Neural progenitor cell (in vitro differentiated cells): Measurements from ENCODE around the gene DEFB129. TPM values are rescaled to one million over a fixed set of nuclear protein-coding genes. Genes with fewer than 3 reads are reported as not detected.

Experiments used
- DNase-seq: peaks from one replicate; pipeline ENCODE4 v3.0.0-alpha.2; 2016; ENCODE audit warnings: low spot score
- H2AFZ ChIP-seq: fragments of 200-600 bp; sonication (generic); replicated peaks from 2 replicates; pipeline ENCODE4 v1.6.1; 2016; ENCODE audit warnings: antibody characterized with exemption
- H3F3A ChIP-seq: fragments of 200-600 bp; sonication (generic); 2 replicates; pipeline ENCODE4 v1.6.1; 2016; ENCODE audit warnings: antibody characterized with exemption, low read depth
- H3K27ac ChIP-seq: fragments of 200-600 bp; sonication (generic); 2 replicates; pipeline ENCODE4 v1.5.1; 2016; ENCODE audit warnings: mild to moderate bottlenecking
- H3K27me3 ChIP-seq: fragments of 200-600 bp; sonication (generic); 2 replicates; pipeline ENCODE4 v1.6.1; 2016; ENCODE audit warnings: mild to moderate bottlenecking, moderate library complexity
- H3K36me3 ChIP-seq: fragments of 200-600 bp; sonication (generic); 2 replicates; pipeline ENCODE4 v1.5.1; 2016
- H3K4me1 ChIP-seq: fragments of 200-600 bp; sonication (generic); 2 replicates; pipeline ENCODE4 v1.6.1; 2016; ENCODE audit warnings: mixed run types
- H3K4me2 ChIP-seq: fragments of 200-600 bp; sonication (generic); 2 replicates; pipeline ENCODE4 v1.6.1; 2016
- H3K4me3 ChIP-seq: fragments of 200-600 bp; sonication (generic); 2 replicates; pipeline ENCODE4 v1.5.1; 2016
- H3K79me2 ChIP-seq: fragments of 200-600 bp; sonication (generic); 2 replicates; pipeline ENCODE4 v1.6.1; 2016; ENCODE audit warnings: low read depth
- H3K9ac ChIP-seq: fragments of 200-600 bp; sonication (generic); 2 replicates; pipeline ENCODE4 v1.6.1; 2016
- H3K9me3 ChIP-seq: fragments of 200-600 bp; sonication (generic); 2 replicates; pipeline ENCODE4 v1.5.1; 2016; ENCODE audit warnings: low read depth
- H4K20me1 ChIP-seq: fragments of 200-600 bp; sonication (generic); 2 replicates; pipeline ENCODE4 v1.6.1; 2016; ENCODE audit warnings: low read depth
- H3K27ac Mint-ChIP-seq: 3 replicates; pipeline ENCODE4 v1.8.0; 2021; ENCODE audit warnings: mixed read lengths
- H3K27me3 Mint-ChIP-seq: 2 replicates; pipeline ENCODE4 v1.8.0; 2022; ENCODE audit warnings: low read depth, mild to moderate bottlenecking, inconsistent platforms, moderate library complexity, mixed read lengths; ENCODE audit not compliant: insufficient read depth
- H3K36me3 Mint-ChIP-seq: 3 replicates; pipeline ENCODE4 v1.8.0; 2021; ENCODE audit warnings: mixed read lengths
- H3K4me1 Mint-ChIP-seq: 3 replicates; pipeline ENCODE4 v1.8.0; 2021; ENCODE audit warnings: mixed read lengths
- H3K4me3 Mint-ChIP-seq: 3 replicates; pipeline ENCODE4 v1.8.0; 2021; ENCODE audit warnings: mild to moderate bottlenecking, moderate library complexity, mixed read lengths
- H3K9me3 Mint-ChIP-seq: 3 replicates; pipeline ENCODE4 v1.8.0; 2020; ENCODE audit warnings: mixed read lengths
- CTCF ChIP-seq: fragments of 200-600 bp; sonication (generic); IDR thresholded peaks from 2 replicates; pipeline ENCODE4 v1.5.1; 2017; ENCODE audit warnings: antibody characterized with exemption, mild to moderate bottlenecking
- EZH2 ChIP-seq: fragments of 200-600 bp; sonication (generic); IDR thresholded peaks from 2 replicates; pipeline ENCODE4 v1.6.1; 2017; ENCODE audit warnings: antibody characterized with exemption, mild to moderate bottlenecking, moderate library complexity
- EZH2phosphoT487 ChIP-seq: fragments of 200-600 bp; sonication (generic); IDR thresholded peaks from 2 replicates; pipeline ENCODE4 v1.6.1; 2017; ENCODE audit warnings: antibody characterized with exemption
- total RNA-seq: library from RNA; depleted of rRNA; stranded (reverse); fragments of >200 nt; gene quantifications from 2 replicates; pipeline ENCODE4 v1.2.3, GENCODE V29; 2015; ENCODE audit warnings: low replicate concordance

The DEFB129 gene
- total RNA-seq, 1 donor from 2014 or later, result not detected

- Mint-ChIP-seq H3K27ac (no peak overlapping the region), H3K36me3 (no peaks in the 10 kb centered on the region), H3K4me3 (no peak overlapping the region), H3K27me3 (peaks cover 2% of the 10 kb centered on the region), H3K4me1 (no peaks in the 10 kb centered on the region), H3K9me3 (no peaks in the 10 kb centered on the region)
- Histone ChIP-seq H3K4me3 (no peak overlapping the region), H2AFZ (no peak overlapping the region), H3K36me3 (no peaks in the 10 kb centered on the region), H3K4me1 (peaks cover 3% of the 10 kb centered on the region), H3K79me2 (no peaks in the 10 kb centered on the region), H3K27me3 (peaks cover 60% of the 10 kb centered on the region), H3K9ac (no peak overlapping the region), H3K9me3 (no peaks in the 10 kb centered on the region), H3F3A (no peaks in the 10 kb centered on the region), H4K20me1 (no peaks in the 10 kb centered on the region), H3K27ac (no peak overlapping the region), H3K4me2 (no peak overlapping the region)
- DNase-seq, result peak; percentile 25
- TF ChIP-seq CTCF, result peak; percentile 21
- TF ChIP-seq EZH2phosphoT487, result no peak
- TF ChIP-seq EZH2, result no peak
These were observed 8.8 kb downstream of the DEFB129 start for GRCh38 chr20:235891-236290.

- H3K36me3 ChIP-seq, result no peaks in the 10 kb centered on the region
- peak overlapping the region; percentile 2 for H3K27ac Mint-ChIP-seq
- no peaks in the 10 kb centered on the region for H3K4me1 Mint-ChIP-seq
- H3K9ac ChIP-seq, result no peak overlapping the region
- no peak overlapping the region for H2AFZ ChIP-seq
- no peaks in the 10 kb centered on the region for H3K9me3 Mint-ChIP-seq
- no peak overlapping the region for H3K27ac ChIP-seq
- peaks cover 67% of the 10 kb centered on the region for H3K27me3 ChIP-seq
- no peak overlapping the region for H3K4me3 ChIP-seq
- TF ChIP-seq EZH2phosphoT487 (no peak), CTCF (no peak), EZH2 (no peak)
- DNase-seq, result no peak
- no peaks in the 10 kb centered on the region for H3F3A ChIP-seq
- H3K9me3 ChIP-seq, result no peaks in the 10 kb centered on the region
- peaks cover 2% of the 10 kb centered on the region for H3K27me3 Mint-ChIP-seq
- no peak overlapping the region for H3K4me3 Mint-ChIP-seq
- H4K20me1 ChIP-seq, result no peaks in the 10 kb centered on the region
- peaks cover 3% of the 10 kb centered on the region for H3K4me1 ChIP-seq
- no peaks in the 10 kb centered on the region for H3K36me3 Mint-ChIP-seq
- H3K4me2 ChIP-seq, result no peak overlapping the region
- no peaks in the 10 kb centered on the region for H3K79me2 ChIP-seq
These were observed 10.4 kb downstream of the DEFB129 start for GRCh38 chr20:237489-237888.

- Histone ChIP-seq H3K4me2 (no peak overlapping the region), H3K4me3 (no peak overlapping the region), H4K20me1 (no peaks in the 10 kb centered on the region), H2AFZ (no peak overlapping the region), H3F3A (no peaks in the 10 kb centered on the region), H3K9ac (no peak overlapping the region), H3K79me2 (no peaks in the 10 kb centered on the region), H3K27me3 (peaks cover 67% of the 10 kb centered on the region), H3K4me1 (peaks cover 3% of the 10 kb centered on the region), H3K9me3 (no peaks in the 10 kb centered on the region), H3K36me3 (no peaks in the 10 kb centered on the region), H3K27ac (no peak overlapping the region)
- peaks cover 2% of the 10 kb centered on the region for H3K27me3 Mint-ChIP-seq
- H3K36me3 Mint-ChIP-seq, result no peaks in the 10 kb centered on the region
- no peak overlapping the region for H3K4me3 Mint-ChIP-seq
- no peak for TF ChIP-seq EZH2
- no peak overlapping the region for H3K27ac Mint-ChIP-seq
- no peaks in the 10 kb centered on the region for H3K9me3 Mint-ChIP-seq
- no peak for DNase-seq
- H3K4me1 Mint-ChIP-seq, result no peaks in the 10 kb centered on the region
These were observed 10.9 kb downstream of the DEFB129 start for GRCh38 chr20:237929-238328.

- no peak overlapping the region for H2AFZ ChIP-seq
- H3K9ac ChIP-seq, result no peak overlapping the region
- H3K36me3 ChIP-seq, result no peaks in the 10 kb centered on the region
- peaks cover 90% of the 10 kb centered on the region for H3K27me3 ChIP-seq
- TF ChIP-seq EZH2 (no peak), EZH2phosphoT487 (no peak), CTCF (no peak)
- H3K27ac ChIP-seq, result no peak overlapping the region
- H3K4me1 ChIP-seq, result no peaks in the 10 kb centered on the region
- Mint-ChIP-seq H3K9me3 (peaks cover 2% of the 10 kb centered on the region), H3K4me1 (no peaks in the 10 kb centered on the region), H3K36me3 (no peaks in the 10 kb centered on the region), H3K27ac (no peak overlapping the region), H3K27me3 (peaks cover 2% of the 10 kb centered on the region), H3K4me3 (no peak overlapping the region)
- no peaks in the 10 kb centered on the region for H3F3A ChIP-seq
- no peaks in the 10 kb centered on the region for H3K9me3 ChIP-seq
- H3K79me2 ChIP-seq, result no peaks in the 10 kb centered on the region
- no peak overlapping the region for H3K4me2 ChIP-seq
- no peak overlapping the region for H3K4me3 ChIP-seq
- DNase-seq, result no peak
- no peaks in the 10 kb centered on the region for H4K20me1 ChIP-seq
These were observed 15.8 kb downstream of the DEFB129 start for GRCh38 chr20:242905-243304.
